Endothelial cell of umbilical vein (primary cell): ENCODE data around the gene KLK13. TPM values are rescaled to one million over a fixed set of nuclear protein-coding genes. Genes with fewer than 3 reads are reported as not detected.

Source experiments
- Bru-seq: library from RNA; stranded (reverse); fragments of 400-500 nt; gene quantifications from one replicate; lab custom pipeline; 2021; lab: Mats Ljungman, UMichigan
- BruChase-seq, 2 experiments: library from RNA; stranded (reverse); fragments of 400-500 nt; gene quantifications; one replicate each; lab custom pipeline; 2021; lab: Mats Ljungman, UMichigan
- BruUV-seq: library from RNA; stranded (reverse); fragments of 400-500 nt; replicated peaks from 2 replicates; lab custom pipeline; 2021; lab: Mats Ljungman, UMichigan
- CTCF ChIA-PET: fragments of 300-600, 350-600 bp; sonication (Branson Sonifier 250); formaldehyde crosslinking; loops from one replicate; lab custom pipeline; 2021; ENCODE audit warnings: antibody characterized with exemption, inconsistent platforms; lab: Charles Lee
- POLR2A ChIA-PET: fragments of 300-600, 350-600 bp; sonication (Branson Sonifier 250); formaldehyde crosslinking; loops from one replicate; lab custom pipeline; 2021; ENCODE audit warnings: antibody characterized with exemption, inconsistent platforms; lab: Charles Lee
- DNase-seq: peaks from one replicate; pipeline ENCODE4 v3.0.0-alpha.2; 2011; ENCODE audit warnings: low read depth, low spot score
- FAIRE-seq: peaks from 2 replicates; lab custom pipeline; 2011; peaks lifted over from hg19 to GRCh38; lab: Jason Lieb, UNC
- H2AFZ ChIP-seq: 2 replicates; pipeline ENCODE4 v1.6.0; 2012; ENCODE audit warnings: low read depth, low read length, control low read depth, inconsistent platforms
- H3K27ac ChIP-seq: 2 replicates; pipeline ENCODE4 v1.5.1; 2011; ENCODE audit warnings: low read depth, mild to moderate bottlenecking, control low read depth, low read length, moderate library complexity; ENCODE audit not compliant: insufficient read depth
- H3K27me3 ChIP-seq, 2 experiments: 2 replicates each; pipeline versions ENCODE4 v1.6.0 to v1.6.1; 2011; ENCODE audit warnings: low read length in 2 of 2, mixed read lengths in 1 of 2; ENCODE audit not compliant: control insufficient read depth in 2 of 2, insufficient read depth in 2 of 2
- H3K36me3 ChIP-seq, 2 experiments: 2 replicates in 1 of 2; 3 replicates in 1 of 2; pipeline ENCODE4 v1.5.1; 2011; ENCODE audit warnings: low read length in 2 of 2, mild to moderate bottlenecking in 1 of 2, moderate library complexity in 1 of 2; ENCODE audit not compliant: control insufficient read depth in 2 of 2, insufficient read depth in 2 of 2; ENCODE audit errors: extremely low read depth in 1 of 2
- H3K4me1 ChIP-seq: 3 replicates; pipeline ENCODE4 v1.5.1; 2011; ENCODE audit warnings: mild to moderate bottlenecking, low read length; ENCODE audit not compliant: control insufficient read depth, insufficient read depth; ENCODE audit errors: extremely low read depth
- H3K4me2 ChIP-seq: 2 replicates; pipeline ENCODE4 v1.6.1; 2011; ENCODE audit warnings: low read length, control low read depth, mixed read lengths; ENCODE audit not compliant: insufficient read depth
- H3K4me3 ChIP-seq, 3 experiments: fragments of 200-600 bp in 1 of 3; sonication (generic), shearing (Covaris generic) in 1 of 3; replicated peaks in 1 of 3; 2 replicates each; pipeline ENCODE4 v1.5.1; 2011 to 2016; ENCODE audit warnings: control low read depth in 3 of 3, low read length in 3 of 3, mild to moderate bottlenecking in 2 of 3, inconsistent platforms in 1 of 3, low read depth in 1 of 3, moderate library complexity in 1 of 3; ENCODE audit not compliant: insufficient read depth in 1 of 3
- H3K79me2 ChIP-seq: 2 replicates; pipeline ENCODE4 v1.6.0; 2012; ENCODE audit warnings: low read length, inconsistent platforms; ENCODE audit not compliant: control insufficient read depth, insufficient read depth
- H3K9ac ChIP-seq: replicated peaks from 2 replicates; pipeline ENCODE3; 2011; ENCODE audit warnings: low read length, control low read depth; ENCODE audit not compliant: insufficient read depth; ENCODE audit errors: extremely low read depth
- H3K9me1 ChIP-seq: replicated peaks from 3 replicates; pipeline ENCODE4 v1.6.0; 2011; ENCODE audit warnings: mild to moderate bottlenecking, low read length; ENCODE audit not compliant: control insufficient read depth, insufficient read depth; ENCODE audit errors: extremely low read depth
- H3K9me3 ChIP-seq: replicated peaks from 2 replicates; pipeline ENCODE4 v1.5.1; 2012; ENCODE audit warnings: low read length, inconsistent platforms; ENCODE audit not compliant: control insufficient read depth, insufficient read depth
- H4K20me1 ChIP-seq: replicated peaks from 2 replicates; pipeline ENCODE3; 2011; ENCODE audit warnings: mild to moderate bottlenecking, low read length; ENCODE audit not compliant: control insufficient read depth, insufficient read depth; ENCODE audit errors: extremely low read depth
- CTCF ChIP-seq, 2 donors: IDR thresholded peaks; 1 replicate in 1 of 2; 2 replicates in 1 of 2; pipeline ENCODE4 v1.5.1; 2011; ENCODE audit warnings: low read length in 2 of 2, mild to moderate bottlenecking in 2 of 2, moderate library complexity in 2 of 2, control low read depth in 1 of 2, inconsistent platforms in 1 of 2, low read depth in 1 of 2; ENCODE audit not compliant: insufficient read depth in 1 of 2; ENCODE audit errors: extremely low read depth in 1 of 2
- EZH2 ChIP-seq: IDR thresholded peaks from 2 replicates; pipeline ENCODE4 v1.6.1; 2012; ENCODE audit warnings: borderline replicate concordance, low read depth, mild to moderate bottlenecking, moderate library complexity, low read length, inconsistent platforms; ENCODE audit not compliant: severe bottlenecking
- FOS ChIP-seq: IDR thresholded peaks from 2 replicates; pipeline ENCODE4 v1.6.1; 2011; ENCODE audit warnings: mild to moderate bottlenecking, low read length, moderate library complexity, borderline replicate concordance; ENCODE audit not compliant: insufficient read depth
- GATA2 ChIP-seq: IDR thresholded peaks from 2 replicates; pipeline ENCODE4 v1.7.0; 2011; ENCODE audit warnings: low read depth, mild to moderate bottlenecking, moderate library complexity, mixed read lengths, low read length; ENCODE audit not compliant: insufficient read length, insufficient read depth
- JUN ChIP-seq: IDR thresholded peaks from 2 replicates; pipeline ENCODE4 v1.6.1; 2011; ENCODE audit warnings: borderline replicate concordance, low read depth; ENCODE audit not compliant: insufficient read length, insufficient read depth
- MAX ChIP-seq: IDR thresholded peaks from 2 replicates; pipeline ENCODE4 v1.6.1; 2011; ENCODE audit not compliant: insufficient read depth, insufficient read length
- MYC ChIP-seq: IDR thresholded peaks from one replicate; pipeline ENCODE4 v1.6.1; 2011; ENCODE audit warnings: mild to moderate bottlenecking, low read depth, low read length
- POLR2A ChIP-seq: IDR thresholded peaks from 2 replicates; pipeline ENCODE4 v1.6.1; 2012; ENCODE audit warnings: low read depth, mild to moderate bottlenecking, control low read depth, low read length
- POLR2AphosphoS5 ChIP-seq: IDR thresholded peaks from 2 replicates; pipeline ENCODE4 v1.6.1; 2012; ENCODE audit warnings: low read depth, mild to moderate bottlenecking, control low read depth, low read length, moderate library complexity; ENCODE audit not compliant: insufficient read depth
- dilution Hi-C: fragments of 300-500 bp; cut with MboI; formaldehyde crosslinking; loops from one replicate; pipeline ENCODE4 v1.15.0; 2019; ENCODE audit warnings: low sequenced_read_pairs; ENCODE audit not compliant: extremely low pct_ligation_motif_present
- intact Hi-C: fragments of 100-400 bp; cut with micrococcal nuclease; formaldehyde crosslinking; loops from one replicate; pipeline ENCODE4 v1.10.0; 2022
- long read RNA-seq: library from polyadenylated mRNA; stranded (forward); transcript quantifications from one replicate; pipeline ENCODE4 v2.0.0, GENCODE V29; 2021
- polyA minus RNA-seq, 3 experiments: library from RNA; depleted of rRNA, polyadenylated mRNA; stranded (reverse); fragments of >200 nt; gene quantifications; 1 replicate in 1 of 3; 2 replicates in 2 of 3; pipeline ENCODE4 v1.2.3, GENCODE V29; 2011
- polyA plus RNA-seq, 4 experiments: library from polyadenylated mRNA; depleted of rRNA in 3 of 4; stranded (reverse) in 3 of 4; unstranded in 1 of 4; fragments of >200 nt; gene quantifications; 2 replicates each; pipeline versions ENCODE4 v1.2.1 to v1.2.3, GENCODE V29; 2011 to 2012; ENCODE audit warnings: missing spikeins in 1 of 4
- total RNA-seq: library from RNA; stranded (reverse); gene quantifications from 2 replicates; pipeline ENCODE4 v1.2.3, GENCODE V29; 2021

KLK13 gene, protein sequence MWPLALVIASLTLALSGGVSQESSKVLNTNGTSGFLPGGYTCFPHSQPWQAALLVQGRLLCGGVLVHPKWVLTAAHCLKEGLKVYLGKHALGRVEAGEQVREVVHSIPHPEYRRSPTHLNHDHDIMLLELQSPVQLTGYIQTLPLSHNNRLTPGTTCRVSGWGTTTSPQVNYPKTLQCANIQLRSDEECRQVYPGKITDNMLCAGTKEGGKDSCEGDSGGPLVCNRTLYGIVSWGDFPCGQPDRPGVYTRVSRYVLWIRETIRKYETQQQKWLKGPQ
- total RNA-seq (not detected in 2 replicates), polyA plus RNA-seq (not detected in 2 replicates), polyA minus RNA-seq (not detected in 2 replicates), Bru-seq, nascent RNA (not detected), BruChase-seq, experiment 1, labeled RNA remaining after a 6-hour chase (not detected), BruChase-seq, experiment 2, labeled RNA remaining after a 2-hour chase (not detected)
- not detected in 2 replicates for polyA plus RNA-seq (2011; cell fraction: cytosol; rRNA removed)
- polyA plus RNA-seq (2011; cell fraction: nucleus; rRNA removed), result not detected in 2 replicates
- not detected in 2 replicates for polyA plus RNA-seq (2012)
- not detected for polyA minus RNA-seq (2011; cell fraction: cytosol; rRNA and poly(A)+ RNA removed)
- polyA minus RNA-seq (2011; cell fraction: nucleus; rRNA and poly(A)+ RNA removed), result not detected in 2 replicates
- long read RNA-seq, result 0 reads

DNA sequence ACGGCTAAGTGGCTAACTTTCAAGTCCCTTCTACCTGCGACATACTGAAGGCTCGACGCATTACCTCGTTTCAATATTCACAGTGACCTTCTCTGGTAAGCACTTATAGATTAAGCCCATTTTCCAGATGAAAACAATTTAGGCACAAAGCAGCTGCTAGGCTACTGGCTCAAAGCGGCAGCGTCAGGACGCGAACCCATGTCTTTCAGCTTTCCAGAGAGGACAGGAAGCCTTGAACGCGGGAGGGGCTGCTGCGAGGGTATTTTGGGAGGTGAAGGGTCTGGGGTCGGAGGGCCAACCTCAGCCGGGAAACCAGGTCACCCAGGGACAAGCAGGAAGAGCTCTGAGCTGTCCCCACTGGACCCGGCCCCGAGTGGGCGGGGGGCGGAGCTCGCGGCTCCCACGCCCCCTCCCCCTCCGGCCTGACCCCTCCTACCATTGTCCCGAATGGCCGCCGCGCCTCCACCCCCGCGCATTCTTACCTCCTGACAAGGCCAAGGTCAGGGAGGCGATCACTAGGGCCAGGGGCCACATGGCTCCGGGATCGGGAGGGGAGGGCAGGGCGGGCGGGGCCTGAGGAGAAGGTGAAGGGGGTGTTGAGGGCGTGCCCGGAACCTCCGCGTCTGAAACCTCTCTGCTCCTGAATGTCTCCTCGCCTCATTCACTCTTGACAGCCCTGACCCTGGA lies at the start of gene KLK13:
Gene KLK13, minus strand, starts transcription at position 559 of the 687 bp plus-strand sequence. Its CDS starts 25 bp downstream, at position 534.
- ChIA-PET POLR2A (no interaction called here), CTCF (no interaction called here)
- no peak within 1 kb of the TSS for H3K4me3 ChIP-seq
- intact Hi-C loops, result no loop called here
- no peaks in the 10 kb centered on the region for H3K79me2 ChIP-seq
- no peaks in the 10 kb centered on the region for H3K9me3 ChIP-seq
- no peaks in the 10 kb centered on the region for H3K27me3 ChIP-seq
- no peak within 1 kb of the TSS for H3K4me2 ChIP-seq
- H3K4me1 ChIP-seq, result no peaks in the 10 kb centered on the region
- H3K27ac ChIP-seq, result no peak within 1 kb of the TSS
- DNase-seq (no peak), FAIRE-seq (no peak)
- no peak within 1 kb of the TSS for H2AFZ ChIP-seq
- no peaks in the 10 kb centered on the region for H4K20me1 ChIP-seq
- H3K36me3 ChIP-seq, result no peaks in the 10 kb centered on the region
- dilution Hi-C loops, result no loop called here
- H3K9ac ChIP-seq, result no peak within 1 kb of the TSS
- no peaks in the 10 kb centered on the region for H3K9me1 ChIP-seq
- BruUV-seq, result no TSS peak
- TF ChIP-seq EZH2 (no peak), JUN (no peak), POLR2AphosphoS5 (no peak), POLR2A (no peak), CTCF (IDR thresholded peaks at IDR 0.05; ENCODE audit: extremely low read depth in 1 of 2, insufficient read depth in 1 of 2, low read depth in 1 of 2, low read length in 2 of 2) (no peak), FOS (no peak), GATA2 (no peak), MYC (no peak), MAX (no peak)
